Measurements from ENCODE around the gene TMLHE. TPM values are rescaled to one million over a fixed set of nuclear protein-coding genes. Genes with fewer than 3 reads are reported as not detected.
"Not testable (repeated sequence)": the region's sequence is repeated elsewhere in the genome, so short reads cannot be mapped to it uniquely, and the experiment has no call there.

Gene TMLHE
- total RNA-seq, 1 donor from 2014 or later, result 18.5 TPM

DNA sequence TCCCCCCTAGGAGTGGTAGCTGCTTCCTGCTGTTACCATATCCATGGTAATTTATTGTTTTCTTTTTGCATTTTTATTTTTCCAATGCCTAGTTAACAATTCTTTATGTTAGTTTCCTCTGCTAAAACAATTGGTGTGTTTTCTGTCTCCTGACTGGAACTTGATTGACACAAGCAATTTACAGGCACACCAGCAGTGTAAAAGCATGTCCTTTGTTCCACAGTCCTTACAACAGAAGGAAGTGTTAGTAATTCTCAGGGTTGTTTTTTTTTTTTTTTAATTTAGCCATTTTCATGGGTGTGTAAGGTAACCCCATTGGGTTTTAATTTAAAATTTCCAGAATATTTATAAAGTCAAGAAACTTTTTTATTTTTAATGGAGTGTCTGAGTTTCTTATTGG lies 25.0 kb upstream of the TMLHE start:
- peaks cover 5% of the 10 kb centered on the region for H3K9me3 Mint-ChIP-seq
- DNase-seq (ENCODE audit: extremely low spot score, unreplicated experiment), result no peak
- no peak overlapping the region for H3K27ac Mint-ChIP-seq

DNA sequence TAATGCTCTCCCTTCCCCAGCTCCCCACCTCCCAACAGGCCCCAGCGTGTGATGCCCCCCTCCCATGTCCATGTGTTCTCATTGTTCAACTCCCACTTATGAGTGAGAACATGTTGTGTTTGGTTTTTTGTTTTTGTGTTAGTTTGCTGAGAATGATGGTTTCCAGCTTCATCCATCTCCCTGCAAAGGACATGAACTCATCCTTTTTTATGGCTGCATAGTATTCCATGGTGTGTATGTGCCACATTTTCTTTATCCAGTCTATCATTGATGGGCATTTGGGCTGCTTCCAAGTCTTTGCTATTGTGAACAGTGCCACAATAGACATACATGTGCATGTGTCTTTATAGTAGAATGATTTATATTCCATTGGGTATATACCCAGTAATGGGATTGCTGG lies 22.3 kb upstream of the TMLHE start:
- not testable (repeated sequence) for H3K27me3 Mint-ChIP-seq; DNase-seq (ENCODE audit: extremely low spot score, unreplicated experiment); H3K9me3 Mint-ChIP-seq; H3K36me3 Mint-ChIP-seq; H3K27ac Mint-ChIP-seq; H3K4me3 Mint-ChIP-seq; H3K4me1 Mint-ChIP-seq (ENCODE audit: unreplicated experiment)

More for the DNA sequence above, 25.0 kb upstream of the TMLHE start:
- Mint-ChIP-seq H3K4me3 (no peak overlapping the region), H3K4me1 (ENCODE audit: unreplicated experiment) (no peaks in the 10 kb centered on the region), H3K27me3 (peaks cover 5% of the 10 kb centered on the region), H3K36me3 (no peaks in the 10 kb centered on the region)
- TF ChIP-seq, protein P1, sequence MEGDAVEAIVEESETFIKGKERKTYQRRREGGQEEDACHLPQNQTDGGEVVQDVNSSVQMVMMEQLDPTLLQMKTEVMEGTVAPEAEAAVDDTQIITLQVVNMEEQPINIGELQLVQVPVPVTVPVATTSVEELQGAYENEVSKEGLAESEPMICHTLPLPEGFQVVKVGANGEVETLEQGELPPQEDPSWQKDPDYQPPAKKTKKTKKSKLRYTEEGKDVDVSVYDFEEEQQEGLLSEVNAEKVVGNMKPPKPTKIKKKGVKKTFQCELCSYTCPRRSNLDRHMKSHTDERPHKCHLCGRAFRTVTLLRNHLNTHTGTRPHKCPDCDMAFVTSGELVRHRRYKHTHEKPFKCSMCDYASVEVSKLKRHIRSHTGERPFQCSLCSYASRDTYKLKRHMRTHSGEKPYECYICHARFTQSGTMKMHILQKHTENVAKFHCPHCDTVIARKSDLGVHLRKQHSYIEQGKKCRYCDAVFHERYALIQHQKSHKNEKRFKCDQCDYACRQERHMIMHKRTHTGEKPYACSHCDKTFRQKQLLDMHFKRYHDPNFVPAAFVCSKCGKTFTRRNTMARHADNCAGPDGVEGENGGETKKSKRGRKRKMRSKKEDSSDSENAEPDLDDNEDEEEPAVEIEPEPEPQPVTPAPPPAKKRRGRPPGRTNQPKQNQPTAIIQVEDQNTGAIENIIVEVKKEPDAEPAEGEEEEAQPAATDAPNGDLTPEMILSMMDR (conservative IDR thresholded peaks at IDR 0.05), result no peak

DNA sequence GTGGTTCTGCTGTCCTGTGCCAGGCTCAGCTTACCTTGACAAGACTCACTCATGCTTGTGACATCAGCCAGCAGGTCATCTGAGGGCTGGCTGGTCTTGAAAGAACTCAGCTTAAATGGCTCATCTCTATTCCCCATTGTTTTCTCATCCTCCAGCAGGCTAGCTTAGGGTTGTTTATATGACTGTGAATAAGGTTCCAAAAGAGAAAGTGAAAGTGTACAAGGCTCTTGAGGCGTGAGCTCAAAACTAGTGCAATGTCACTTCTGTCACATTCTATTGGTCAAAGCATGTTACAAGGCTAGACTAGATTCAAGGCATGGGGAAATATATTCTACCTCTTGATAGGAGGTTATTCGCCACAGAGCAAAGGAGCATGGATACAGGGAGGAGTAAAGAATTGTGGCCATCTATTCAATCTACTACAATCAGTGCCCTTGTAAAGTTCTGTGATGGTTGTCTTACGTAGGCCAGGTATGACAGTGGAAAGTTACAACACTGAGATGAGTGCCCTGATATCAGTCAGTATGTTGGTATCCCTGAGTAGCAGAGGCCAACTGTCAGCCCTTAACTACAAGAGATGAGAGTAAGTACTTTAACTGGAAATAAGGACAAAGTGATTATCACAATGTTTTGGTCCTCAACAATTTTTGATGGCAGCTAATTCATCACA lies 19.8 kb upstream of the TMLHE start:
- H3K9me3 Mint-ChIP-seq, result peaks cover 5% of the 10 kb centered on the region
- H3K36me3 Mint-ChIP-seq, result no peaks in the 10 kb centered on the region
- H3K4me1 Mint-ChIP-seq (ENCODE audit: unreplicated experiment), result no peaks in the 10 kb centered on the region
- H3K4me3 Mint-ChIP-seq, result no peak overlapping the region
- no peak overlapping the region for H3K27ac Mint-ChIP-seq
- TF ChIP-seq, protein P1 (conservative IDR thresholded peaks at IDR 0.05), result no peak
- H3K27me3 Mint-ChIP-seq, result no peaks in the 10 kb centered on the region
- DNase-seq (ENCODE audit: extremely low spot score, unreplicated experiment), result no peak

DNA sequence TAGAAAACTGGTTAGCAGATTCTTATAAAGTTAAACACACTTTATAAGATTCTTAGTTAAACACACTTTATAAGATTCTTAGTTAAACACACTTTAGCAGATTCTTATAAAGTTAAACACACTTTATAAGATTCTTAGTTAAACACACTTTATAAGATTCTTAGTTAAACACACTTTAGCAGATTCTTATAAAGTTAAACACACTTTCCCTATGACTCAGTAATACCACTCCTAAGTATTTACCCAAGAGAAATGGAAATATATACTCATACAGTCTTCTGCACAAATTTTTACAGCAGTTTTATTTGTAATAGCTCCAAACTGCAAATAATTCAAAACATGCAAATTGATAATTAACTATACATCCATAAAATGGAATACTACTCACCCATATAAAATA lies 7.4 kb upstream of the TMLHE start:
- H3K36me3 Mint-ChIP-seq, H3K27me3 Mint-ChIP-seq: not testable (repeated sequence)

DNA sequence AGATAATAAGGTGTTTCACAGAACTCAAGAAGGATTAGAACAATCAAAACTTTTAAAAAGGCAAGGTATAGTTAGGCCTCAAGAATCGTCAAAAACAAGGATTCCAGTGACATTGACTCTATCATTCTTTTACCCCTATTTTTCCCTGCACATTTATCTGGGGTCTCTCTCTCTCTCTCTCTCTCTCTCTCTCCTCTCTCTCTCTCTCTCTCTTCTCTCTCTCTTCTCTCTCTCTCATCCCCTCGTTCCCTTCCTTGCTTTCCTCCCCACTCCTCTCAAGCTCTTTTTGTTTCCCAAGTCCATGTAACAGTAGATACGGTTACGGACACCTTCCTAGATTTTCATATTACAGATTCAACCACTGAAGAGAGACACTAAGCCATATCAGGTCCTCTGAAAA lies 3.2 kb upstream of the TMLHE start:
- DNase-seq (ENCODE audit: extremely low spot score, unreplicated experiment), result no peak
- Mint-ChIP-seq H3K4me3 (no peak overlapping the region), H3K27me3 (no peaks in the 10 kb centered on the region), H3K9me3 (no peaks in the 10 kb centered on the region), H3K27ac (no peak overlapping the region), H3K4me1 (ENCODE audit: unreplicated experiment) (no peaks in the 10 kb centered on the region), H3K36me3 (no peaks in the 10 kb centered on the region)
- TF ChIP-seq, protein P1 (conservative IDR thresholded peaks at IDR 0.05), result no peak

More for the DNA sequence above, 7.4 kb upstream of the TMLHE start:
- H3K9me3 Mint-ChIP-seq; H3K4me1 Mint-ChIP-seq (ENCODE audit: unreplicated experiment); H3K4me3 Mint-ChIP-seq; DNase-seq (ENCODE audit: extremely low spot score, unreplicated experiment); H3K27ac Mint-ChIP-seq: not testable (repeated sequence)

DNA sequence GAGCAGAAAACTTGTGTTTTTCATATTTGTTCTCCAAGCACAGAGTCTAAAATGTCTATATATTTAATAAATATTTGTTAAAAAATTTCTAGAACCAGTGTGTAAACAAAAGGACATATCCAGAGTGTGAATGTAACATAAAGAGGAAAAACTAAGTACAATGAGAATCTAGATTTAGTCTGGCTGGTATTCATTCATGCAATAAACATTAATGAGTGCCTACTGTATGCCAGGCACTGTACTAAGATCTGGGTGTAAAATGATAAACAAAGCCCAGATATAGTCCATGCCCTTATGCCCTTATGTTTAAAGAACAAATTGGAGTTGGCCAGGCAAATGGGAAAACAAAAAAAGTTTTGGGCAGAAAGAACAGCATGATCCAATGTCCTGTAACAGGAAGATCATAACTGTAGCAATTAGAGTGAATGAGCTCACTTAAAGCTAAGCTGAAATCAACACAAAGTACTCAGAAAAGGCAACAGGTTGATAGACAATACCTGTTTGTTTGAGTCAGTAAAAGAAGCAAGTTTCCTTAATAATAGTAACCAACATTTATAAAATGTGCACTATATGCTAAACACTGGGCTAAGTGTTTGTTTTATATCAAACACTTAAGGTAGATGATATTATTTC lies 1.3 kb upstream of the TMLHE start:
- DNase-seq (ENCODE audit: extremely low spot score, unreplicated experiment), result no peak
- Mint-ChIP-seq H3K4me3 (peak overlapping the region; percentile 55), H3K27me3 (no peaks in the 10 kb centered on the region), H3K4me1 (ENCODE audit: unreplicated experiment) (no peaks in the 10 kb centered on the region), H3K27ac (peak overlapping the region; percentile 19), H3K36me3 (peaks cover 5% of the 10 kb centered on the region), H3K9me3 (peaks cover 2% of the 10 kb centered on the region)
- TF ChIP-seq, protein P1 (conservative IDR thresholded peaks at IDR 0.05), result no peak
